Natural killer cell (primary cell): Measurements from ENCODE around the gene ICOSLG. TPM values are rescaled to one million over a fixed set of nuclear protein-coding genes. Genes with fewer than 3 reads are reported as not detected.
"Not testable (repeated sequence)": the region's sequence is repeated elsewhere in the genome, so short reads cannot be mapped to it uniquely, and the experiment has no call there.

Experiments
- ATAC-seq, 3 donors: fragments of 150-1000 bp in 2 of 3; fragments of 200-7000 bp in 1 of 3; cut with Tn5 transposase; 1 replicate in 1 of 3; 2 replicates in 2 of 3; pipeline ENCODE4 v1.10.0; 2021; ENCODE audit warnings: mild to moderate bottlenecking in 2 of 3, moderate library complexity in 2 of 3
- DNase-seq, 2 donors: peaks; one replicate each; pipeline versions ENCODE4 v3.0.0 to v3.0.0-alpha.2; 2013 to 2021; ENCODE audit warnings: mixed read lengths in 1 of 2
- H3K27ac ChIP-seq: one replicate; pipeline ENCODE4 v1.5.1; 2013; ENCODE audit warnings: mild to moderate bottlenecking, low read length
- H3K27me3 ChIP-seq: one replicate; pipeline ENCODE4 v1.6.1; 2013; ENCODE audit warnings: low read length; ENCODE audit not compliant: control insufficient read depth, insufficient read depth
- H3K36me3 ChIP-seq: one replicate; pipeline ENCODE4 v1.6.1; 2013; ENCODE audit warnings: low read length; ENCODE audit not compliant: control insufficient read depth, insufficient read depth
- H3K4me1 ChIP-seq: one replicate; pipeline ENCODE4 v1.6.1; 2013; ENCODE audit warnings: low read length; ENCODE audit not compliant: control insufficient read depth, insufficient read depth
- H3K4me3 ChIP-seq: one replicate; pipeline ENCODE4 v1.5.1; 2013; ENCODE audit warnings: low read length
- H3K9me3 ChIP-seq: one replicate; pipeline ENCODE4 v1.6.1; 2013; ENCODE audit warnings: low read length; ENCODE audit not compliant: control insufficient read depth, insufficient read depth
- H3K27ac Mint-ChIP-seq, 2 donors: one replicate each; pipeline ENCODE4 v1.8.0; 2022; ENCODE audit warnings: mild to moderate bottlenecking in 2 of 2, mixed read lengths in 2 of 2, moderate library complexity in 1 of 2
- H3K27me3 Mint-ChIP-seq, 2 donors: one replicate each; pipeline ENCODE4 v1.8.0; 2022; ENCODE audit warnings: low read depth in 2 of 2, mixed read lengths in 2 of 2
- H3K36me3 Mint-ChIP-seq: one replicate; pipeline ENCODE4 v1.8.0; 2022; ENCODE audit warnings: mixed read lengths
- H3K4me1 Mint-ChIP-seq, 2 donors: one replicate each; pipeline ENCODE4 v1.8.0; 2022; ENCODE audit warnings: mixed read lengths in 2 of 2
- H3K4me3 Mint-ChIP-seq: one replicate; pipeline ENCODE4 v1.8.0; 2022; ENCODE audit warnings: mild to moderate bottlenecking, moderate library complexity, mixed read lengths
- H3K9me3 Mint-ChIP-seq, 2 donors: one replicate each; pipeline ENCODE4 v1.8.0; 2022; ENCODE audit warnings: mixed read lengths in 2 of 2
- CTCF ChIP-seq: fragments of 200-600 bp; IDR thresholded peaks from one replicate; pipeline ENCODE4 v1.8.0; 2022; ENCODE audit warnings: antibody characterized with exemption
- WGBS: methylation state at CpG from one replicate; pipeline ENCODE4 v1.1.7; 2013; ENCODE audit warnings: missing lambda C conversion rate; ENCODE audit not compliant: insufficient coverage; 5-methylcytosine and 5-hydroxymethylcytosine counted together
- intact Hi-C: fragments of 100-400 bp; cut with micrococcal nuclease; formaldehyde crosslinking; loops from one replicate; pipeline ENCODE4 v1.14.2; 2022
- total RNA-seq, 4 donors: library from RNA; stranded (reverse); fragments of 120-200 nt in 1 of 4; gene quantifications; one replicate each; pipeline versions ENCODE4 v1.2.3 to v1.2.4, GENCODE V29; 2013 to 2022

Gene ICOSLG
- total RNA-seq, 3 donors from 2014 or later (not counting 1 experiment from before 2014, with no cell fraction given): 1.7 to 4.5 (median 2.9) TPM

GRCh38 chr21:44255511-44255981, 14.8 kb upstream of the ICOSLG start:
- no peak for TF ChIP-seq CTCF
- DNase-seq: no peak
- intact Hi-C loops: no loop called here

GRCh38 chr21:44253832-44254710, 13.3 kb upstream of the ICOSLG start:
- H3K9me3 ChIP-seq: no peaks in the 10 kb centered on the region
- 62% methylated on average over 29 of the region's 29 CpGs for WGBS
- Mint-ChIP-seq H3K27me3 (peaks cover 0 to 3% of the 10 kb centered on the region in 2 donors), H3K9me3 (no peaks in the 10 kb centered on the region), H3K27ac (no peak overlapping the region), H3K36me3 (no peaks in the 10 kb centered on the region), H3K4me1 (no peaks in the 10 kb centered on the region), H3K4me3 (no peak overlapping the region)
- intact Hi-C loops: no loop called here
- no peaks in the 10 kb centered on the region for H3K27me3 ChIP-seq
- DNase-seq (no peak), ATAC-seq (no peak)
- no peaks in the 10 kb centered on the region for H3K36me3 ChIP-seq
- no peak for TF ChIP-seq CTCF
- no peak overlapping the region for H3K4me3 ChIP-seq
- H3K4me1 ChIP-seq: no peaks in the 10 kb centered on the region
- H3K27ac ChIP-seq: no peak overlapping the region

More at GRCh38 chr21:44255511-44255981, 14.8 kb upstream of the ICOSLG start:
- H3K36me3 ChIP-seq: no peaks in the 10 kb centered on the region
- Mint-ChIP-seq H3K9me3 (no peaks in the 10 kb centered on the region), H3K4me3 (no peak overlapping the region), H3K27ac (no peak overlapping the region), H3K4me1 (no peaks in the 10 kb centered on the region), H3K36me3 (no peaks in the 10 kb centered on the region), H3K27me3 (peaks cover 0 to 11% of the 10 kb centered on the region in 2 donors)
- H3K9me3 ChIP-seq: no peaks in the 10 kb centered on the region
- H3K27ac ChIP-seq: no peak overlapping the region
- WGBS: 91% methylated on average over 11 of the region's 11 CpGs
- no peak overlapping the region for H3K4me3 ChIP-seq
- no peaks in the 10 kb centered on the region for H3K27me3 ChIP-seq
- H3K4me1 ChIP-seq: no peaks in the 10 kb centered on the region
- no peak for ATAC-seq

GRCh38 chr21:44249204-44250037, 8.7 kb upstream of the ICOSLG start:
- H3K36me3 ChIP-seq, DNase-seq, H3K9me3 ChIP-seq, H3K4me1 ChIP-seq, H3K4me1 Mint-ChIP-seq, ATAC-seq, H3K4me3 Mint-ChIP-seq, H3K9me3 Mint-ChIP-seq, H3K27ac Mint-ChIP-seq, H3K27ac ChIP-seq, H3K36me3 Mint-ChIP-seq, H3K27me3 ChIP-seq, intact Hi-C loops, H3K27me3 Mint-ChIP-seq, H3K4me3 ChIP-seq: not testable (repeated sequence)
- WGBS: no CpG with 5 or more reads among the region's 33 CpGs

- H3K27me3 ChIP-seq, H3K4me1 ChIP-seq, H3K27ac ChIP-seq, H3K4me3 Mint-ChIP-seq, H3K9me3 Mint-ChIP-seq, H3K36me3 ChIP-seq, ATAC-seq, H3K4me1 Mint-ChIP-seq, H3K9me3 ChIP-seq, H3K36me3 Mint-ChIP-seq, H3K27me3 Mint-ChIP-seq, DNase-seq, H3K27ac Mint-ChIP-seq, intact Hi-C loops, H3K4me3 ChIP-seq: not testable (repeated sequence)
- no CpG with 5 or more reads among the region's 17 CpGs for WGBS
These were observed 7.2 kb upstream of the ICOSLG start for GRCh38 chr21:44247904-44248303.

GRCh38 chr21:44243980-44244379, 3.2 kb upstream of the ICOSLG start:
- intact Hi-C loops, H3K4me1 Mint-ChIP-seq, H3K4me3 Mint-ChIP-seq, H3K4me3 ChIP-seq, H3K27me3 ChIP-seq, H3K36me3 Mint-ChIP-seq, H3K9me3 Mint-ChIP-seq, H3K36me3 ChIP-seq, DNase-seq, H3K27ac Mint-ChIP-seq, H3K27ac ChIP-seq, H3K4me1 ChIP-seq, H3K9me3 ChIP-seq, H3K27me3 Mint-ChIP-seq: not testable (repeated sequence)
- peak; percentile 74 to 78 (median 77) for ATAC-seq
- WGBS: no CpG with 5 or more reads among the region's 15 CpGs

- H3K4me3 ChIP-seq, H3K4me1 ChIP-seq, H3K4me1 Mint-ChIP-seq, H3K27ac Mint-ChIP-seq, H3K9me3 ChIP-seq, intact Hi-C loops, H3K36me3 Mint-ChIP-seq, H3K9me3 Mint-ChIP-seq, H3K4me3 Mint-ChIP-seq, DNase-seq, H3K36me3 ChIP-seq, H3K27me3 ChIP-seq, H3K27me3 Mint-ChIP-seq, H3K27ac ChIP-seq: not testable (repeated sequence)
- no CpG with 5 or more reads among the region's 27 CpGs for WGBS
- peak in 1 of 3 donors; percentile 19 for ATAC-seq
These were observed 538 bp upstream of the ICOSLG start for GRCh38 chr21:44241281-44241680.
